HG03066 (cell line): ENCODE results near the gene KIAA1217.

Source experiments
- ATAC-seq: cut with Tn5 transposase; IDR thresholded peaks from one replicate; pipeline ENCODE4 v1.9.1; 2021; ENCODE audit warnings: low read depth; ENCODE audit not compliant: unreplicated experiment

Gene KIAA1217, protein sequence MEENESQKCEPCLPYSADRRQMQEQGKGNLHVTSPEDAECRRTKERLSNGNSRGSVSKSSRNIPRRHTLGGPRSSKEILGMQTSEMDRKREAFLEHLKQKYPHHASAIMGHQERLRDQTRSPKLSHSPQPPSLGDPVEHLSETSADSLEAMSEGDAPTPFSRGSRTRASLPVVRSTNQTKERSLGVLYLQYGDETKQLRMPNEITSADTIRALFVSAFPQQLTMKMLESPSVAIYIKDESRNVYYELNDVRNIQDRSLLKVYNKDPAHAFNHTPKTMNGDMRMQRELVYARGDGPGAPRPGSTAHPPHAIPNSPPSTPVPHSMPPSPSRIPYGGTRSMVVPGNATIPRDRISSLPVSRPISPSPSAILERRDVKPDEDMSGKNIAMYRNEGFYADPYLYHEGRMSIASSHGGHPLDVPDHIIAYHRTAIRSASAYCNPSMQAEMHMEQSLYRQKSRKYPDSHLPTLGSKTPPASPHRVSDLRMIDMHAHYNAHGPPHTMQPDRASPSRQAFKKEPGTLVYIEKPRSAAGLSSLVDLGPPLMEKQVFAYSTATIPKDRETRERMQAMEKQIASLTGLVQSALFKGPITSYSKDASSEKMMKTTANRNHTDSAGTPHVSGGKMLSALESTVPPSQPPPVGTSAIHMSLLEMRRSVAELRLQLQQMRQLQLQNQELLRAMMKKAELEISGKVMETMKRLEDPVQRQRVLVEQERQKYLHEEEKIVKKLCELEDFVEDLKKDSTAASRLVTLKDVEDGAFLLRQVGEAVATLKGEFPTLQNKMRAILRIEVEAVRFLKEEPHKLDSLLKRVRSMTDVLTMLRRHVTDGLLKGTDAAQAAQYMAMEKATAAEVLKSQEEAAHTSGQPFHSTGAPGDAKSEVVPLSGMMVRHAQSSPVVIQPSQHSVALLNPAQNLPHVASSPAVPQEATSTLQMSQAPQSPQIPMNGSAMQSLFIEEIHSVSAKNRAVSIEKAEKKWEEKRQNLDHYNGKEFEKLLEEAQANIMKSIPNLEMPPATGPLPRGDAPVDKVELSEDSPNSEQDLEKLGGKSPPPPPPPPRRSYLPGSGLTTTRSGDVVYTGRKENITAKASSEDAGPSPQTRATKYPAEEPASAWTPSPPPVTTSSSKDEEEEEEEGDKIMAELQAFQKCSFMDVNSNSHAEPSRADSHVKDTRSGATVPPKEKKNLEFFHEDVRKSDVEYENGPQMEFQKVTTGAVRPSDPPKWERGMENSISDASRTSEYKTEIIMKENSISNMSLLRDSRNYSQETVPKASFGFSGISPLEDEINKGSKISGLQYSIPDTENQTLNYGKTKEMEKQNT (N-terminal part only)

DNA sequence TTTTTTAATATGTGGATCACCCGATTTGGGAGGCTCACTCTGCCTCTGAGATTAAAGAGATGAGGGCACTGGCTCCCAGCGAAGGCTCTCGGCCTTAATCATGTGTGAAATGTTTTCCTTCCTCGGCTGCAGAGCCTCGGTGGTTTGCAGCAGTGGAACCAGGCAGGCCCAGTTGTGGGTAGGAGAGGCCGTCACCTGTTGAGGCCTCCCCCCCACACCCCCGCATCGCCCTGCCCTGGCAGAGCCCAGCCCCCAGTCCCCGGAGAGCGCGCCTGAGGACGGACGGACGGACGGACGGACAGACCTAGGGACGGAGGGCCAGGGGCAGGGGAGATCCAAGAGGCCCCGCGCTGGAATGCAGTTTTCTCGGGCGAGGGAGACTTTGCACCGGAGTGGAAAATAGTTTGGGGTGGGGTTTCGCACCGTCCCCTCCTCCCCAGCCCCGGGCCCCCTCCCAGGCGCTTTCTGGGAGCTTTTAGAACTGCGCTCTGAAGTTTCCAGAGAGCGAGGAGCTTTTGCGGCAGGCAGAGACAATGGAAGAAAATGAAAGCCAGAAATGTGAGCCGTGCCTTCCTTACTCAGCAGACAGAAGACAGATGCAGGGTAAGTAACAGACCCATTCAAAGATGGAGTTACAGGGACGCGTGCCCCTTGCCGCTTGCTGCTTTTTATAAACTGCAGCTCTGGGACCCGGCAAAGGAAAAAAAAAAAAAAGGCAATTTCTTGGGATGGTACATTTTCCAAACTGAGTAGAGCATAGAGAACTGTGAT lies at the start of gene KIAA1217:
Gene KIAA1217, plus strand, starts transcription at position 478 of the 771 bp plus-strand sequence. Its CDS starts 56 bp downstream, at position 534.
- ATAC-seq: no peak

DNA sequence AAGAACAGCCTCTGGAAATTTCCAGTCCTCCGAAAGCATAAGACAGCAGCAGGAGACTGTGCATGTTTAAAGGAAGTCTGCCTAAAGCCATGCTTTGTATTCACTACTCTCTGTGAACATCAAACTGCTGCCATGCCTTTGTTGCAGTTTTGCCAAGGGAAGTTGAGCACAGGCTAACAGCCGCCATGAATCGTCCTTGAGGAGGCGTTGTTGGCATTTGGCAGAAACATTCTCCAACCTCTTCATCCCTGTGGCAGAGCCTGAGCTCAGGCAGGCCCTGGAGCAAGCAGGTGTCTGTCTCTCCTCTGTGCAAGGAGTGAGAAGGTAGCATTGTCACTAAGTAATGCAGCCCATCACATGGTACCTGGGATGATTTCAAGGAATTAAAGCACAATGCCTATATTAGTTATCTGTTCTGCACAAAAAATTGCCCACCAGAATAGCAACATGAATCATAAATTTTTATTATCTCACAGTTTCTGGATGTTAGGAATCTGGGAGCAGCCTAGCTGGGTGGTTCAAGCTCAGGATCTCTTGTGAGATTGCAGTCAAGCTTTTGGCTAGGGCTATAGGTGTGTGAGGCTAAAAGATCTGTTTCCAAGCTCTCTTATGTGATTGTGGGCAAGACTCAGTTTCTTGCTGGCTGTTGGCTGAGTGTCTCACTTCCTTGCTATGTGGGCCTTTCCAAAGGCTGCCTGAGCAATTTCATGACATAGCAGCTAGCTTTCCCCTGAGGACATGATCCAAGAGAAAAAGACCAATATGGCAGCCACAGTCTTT lies 46.5 kb upstream of the KIAA1217 start:
- no peak for ATAC-seq

DNA sequence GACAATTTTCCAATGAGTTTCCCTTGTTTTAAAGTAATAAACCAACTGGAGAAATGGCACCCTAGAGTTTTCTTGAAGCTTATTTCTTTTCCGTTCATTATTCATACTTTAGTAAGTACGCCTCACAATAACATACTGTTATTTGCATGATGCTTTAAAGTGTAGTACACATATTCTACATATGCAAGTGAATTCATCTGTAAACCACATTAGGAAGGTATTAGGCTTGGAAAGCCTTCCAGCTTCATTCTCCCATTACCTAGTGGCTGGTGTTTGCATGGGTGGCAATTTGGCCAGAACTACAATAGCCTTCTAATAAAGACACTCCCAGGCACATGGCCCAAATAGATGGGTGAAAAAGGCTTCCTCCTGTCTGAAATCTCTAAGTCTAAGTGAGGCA lies 45.5 kb upstream of the KIAA1217 start:
- ATAC-seq: no peak

DNA sequence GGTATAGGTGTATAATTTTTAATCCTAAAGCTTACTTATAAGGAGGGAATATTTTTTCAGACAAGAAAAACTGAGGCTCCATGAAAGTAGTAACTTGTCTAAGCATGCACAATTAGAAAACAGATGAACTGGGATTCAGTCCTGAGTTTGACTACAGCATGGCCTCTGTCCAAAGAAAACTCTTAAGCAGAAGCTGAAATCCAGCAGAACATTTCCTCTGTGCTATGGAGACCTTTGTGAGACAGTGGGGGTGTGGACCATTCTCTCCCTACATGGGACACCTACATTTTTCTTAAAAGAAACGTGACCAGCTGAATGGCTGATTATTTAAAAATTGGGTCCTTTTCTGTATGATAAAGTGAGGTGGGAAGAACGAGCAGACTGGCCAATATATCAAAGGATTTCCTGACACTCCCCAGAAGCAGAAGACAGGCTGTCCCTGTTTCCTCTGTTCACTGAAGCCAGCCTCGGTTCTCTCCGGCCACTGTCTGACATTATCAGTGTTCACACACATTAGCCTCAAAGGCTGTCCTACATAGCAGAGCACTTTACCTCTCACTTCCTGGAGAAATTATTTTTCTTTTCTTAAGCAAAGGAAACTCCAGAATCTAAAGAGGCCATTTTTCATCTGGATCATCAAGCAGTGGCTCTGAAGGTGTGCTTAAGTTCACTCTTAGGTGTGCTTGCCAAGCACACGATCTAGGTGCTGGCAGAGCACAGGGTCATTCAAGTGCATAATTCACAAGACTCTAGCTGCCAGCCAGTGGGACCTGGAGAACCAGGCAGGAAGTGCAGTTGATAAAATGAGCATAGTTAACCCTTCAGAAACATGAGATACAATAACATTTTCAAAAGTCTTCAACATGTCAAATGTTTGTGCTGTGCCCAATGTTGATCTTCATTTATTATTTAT lies 40.4 kb upstream of the KIAA1217 start:
- no peak for ATAC-seq

DNA sequence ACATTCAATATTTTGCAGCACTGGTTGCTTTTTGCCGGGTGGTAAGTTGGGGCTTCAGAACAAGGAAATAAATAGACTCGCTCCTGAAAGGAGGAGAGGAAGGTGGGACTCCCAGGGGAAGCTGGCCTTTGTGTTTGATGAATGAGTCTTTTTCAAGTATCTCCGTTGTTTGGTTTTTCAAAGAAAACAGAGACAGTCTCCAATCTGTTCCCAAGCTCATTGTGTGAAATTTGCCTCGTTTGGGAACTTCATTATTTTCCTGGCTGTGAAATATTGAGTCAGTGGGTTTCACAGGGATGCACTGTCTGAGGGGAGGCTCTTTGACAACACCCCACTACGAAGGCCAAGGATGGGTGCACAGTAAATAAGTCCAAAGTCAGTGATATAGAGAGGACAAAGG lies 38.7 kb upstream of the KIAA1217 start:
- no peak for ATAC-seq

DNA sequence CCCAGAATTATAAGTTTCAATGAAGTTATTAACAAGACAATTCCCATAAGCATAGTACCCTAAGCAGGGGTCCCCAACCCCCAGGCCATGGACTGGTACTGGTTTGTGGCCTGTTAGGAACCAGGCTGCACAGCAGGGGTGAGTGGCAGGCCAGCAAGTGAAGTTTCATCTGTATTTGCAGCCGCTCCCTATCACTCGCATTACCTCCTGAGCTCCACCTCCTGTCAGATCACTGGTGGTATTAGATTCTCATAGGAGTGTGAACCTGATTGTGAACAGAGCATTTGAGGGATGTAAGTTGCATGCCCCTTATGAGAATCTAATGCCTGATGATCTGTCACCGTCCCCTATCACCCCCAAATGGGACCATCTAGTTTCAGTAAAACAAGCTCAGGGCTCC lies 36.0 kb upstream of the KIAA1217 start:
- no peak for ATAC-seq

DNA sequence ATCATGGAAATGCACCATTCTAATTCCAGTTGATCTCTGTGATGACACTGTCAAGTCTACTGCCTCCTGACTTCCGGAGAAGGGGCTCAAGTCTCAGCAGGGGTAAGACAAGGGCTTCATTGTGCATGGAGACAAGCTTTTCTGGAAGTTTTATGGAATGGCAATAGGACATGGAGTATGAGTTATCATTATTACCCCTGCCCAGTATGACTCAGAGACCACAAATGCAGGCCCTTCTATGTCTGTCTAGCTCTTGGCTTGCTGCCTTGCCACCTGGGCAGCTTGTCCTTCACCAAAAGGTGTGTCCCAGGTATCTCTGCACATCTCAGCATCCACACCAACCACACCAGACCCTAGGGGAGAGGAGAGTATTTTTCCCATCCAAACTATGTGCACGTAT lies 34.9 kb upstream of the KIAA1217 start:
- no peak for ATAC-seq

DNA sequence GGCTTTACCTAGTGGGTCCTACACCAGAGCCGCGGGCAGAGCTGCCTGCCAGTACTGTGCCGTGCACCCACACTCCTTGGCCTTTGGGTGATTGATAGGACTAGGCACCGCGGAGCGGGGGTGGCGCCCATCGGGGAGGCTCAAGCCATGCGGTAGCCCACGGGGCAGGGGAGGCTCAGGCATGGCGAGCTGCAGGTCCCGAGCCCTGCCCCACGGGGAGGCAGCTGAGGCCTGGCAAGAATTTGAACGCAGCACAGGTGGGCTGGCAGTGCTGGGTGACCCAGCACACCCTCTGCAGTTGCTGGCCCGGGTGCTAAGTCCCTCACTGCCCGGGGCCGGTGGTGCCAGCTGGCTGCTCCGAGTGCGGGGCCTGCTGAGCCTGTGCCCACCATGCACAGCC lies 32.3 kb upstream of the KIAA1217 start:
- ATAC-seq: no peak

DNA sequence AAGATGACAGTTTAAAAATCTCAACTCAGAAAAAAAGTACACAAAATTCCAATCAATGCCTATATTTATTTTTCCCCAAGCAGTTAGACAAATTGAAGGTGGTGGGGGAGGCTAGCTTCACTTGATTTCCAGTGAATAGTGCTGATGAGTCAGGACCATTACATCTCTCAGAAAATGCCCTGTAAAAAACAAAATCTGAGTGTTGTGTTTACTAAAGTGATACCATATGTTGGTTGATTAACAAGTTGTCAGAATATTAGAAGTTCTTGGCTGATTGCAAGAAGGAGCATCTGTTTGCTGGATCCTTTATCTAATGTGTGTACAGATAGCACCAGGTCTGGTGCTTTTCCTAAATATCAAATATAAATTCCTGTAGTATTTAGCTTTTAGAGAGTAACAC lies 31.3 kb upstream of the KIAA1217 start:
- ATAC-seq: no peak

DNA sequence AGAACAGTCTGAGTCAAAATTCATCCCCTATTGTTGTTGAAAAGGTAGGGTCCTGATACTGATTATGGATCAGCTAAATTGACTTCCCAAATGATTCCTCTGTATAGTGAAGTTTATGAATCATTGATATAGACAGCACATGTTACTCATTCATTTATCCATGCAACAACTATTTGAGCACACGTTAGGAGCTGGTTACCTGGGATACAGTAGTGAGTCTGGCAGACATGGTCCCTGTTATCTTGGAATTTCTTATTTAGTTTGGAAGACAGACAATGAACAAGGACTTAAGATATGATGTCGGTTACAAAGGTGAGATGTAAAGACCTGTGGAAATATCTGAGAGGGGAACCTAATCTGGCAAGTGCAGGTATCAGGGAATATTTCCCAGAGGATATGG lies 28.0 kb upstream of the KIAA1217 start:
- ATAC-seq: no peak

DNA sequence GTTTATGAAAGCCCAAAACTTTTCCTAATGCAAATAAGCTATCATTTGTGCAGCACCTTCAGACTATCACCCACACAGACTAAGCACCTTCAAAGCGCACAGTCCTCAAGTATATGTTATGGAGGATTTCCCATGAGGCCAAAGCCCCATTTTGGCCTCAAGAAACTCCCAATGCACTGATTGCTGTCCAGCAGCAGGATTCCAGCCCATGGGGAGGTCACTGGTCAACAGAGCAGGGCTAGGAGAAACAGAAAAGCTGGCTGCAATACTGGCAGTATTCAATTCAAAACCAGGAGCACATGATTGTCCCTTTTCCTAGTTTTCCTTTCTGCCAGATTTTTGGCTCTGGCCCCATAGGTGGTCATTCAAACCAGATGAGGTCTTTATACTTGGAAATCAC lies 24.5 kb upstream of the KIAA1217 start:
- no peak for ATAC-seq

DNA sequence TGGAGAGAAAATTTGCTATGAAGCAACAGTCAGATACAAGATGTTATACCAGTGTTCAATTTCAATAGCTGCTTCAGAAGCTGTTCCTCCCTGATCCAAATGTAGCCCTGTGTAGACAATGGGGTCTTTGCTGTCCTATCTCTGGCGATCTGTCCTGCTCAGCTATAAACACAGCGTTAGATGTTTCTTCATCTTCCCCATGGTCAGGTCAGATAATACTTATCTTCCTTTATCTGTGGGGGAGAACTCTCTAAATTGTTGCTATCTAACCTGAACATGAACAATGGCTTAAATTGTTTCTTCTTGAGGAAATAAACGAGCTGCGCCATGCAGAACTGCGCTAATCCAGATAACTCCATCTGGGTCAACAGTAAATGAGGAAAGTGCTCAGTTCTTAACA lies 15.6 kb upstream of the KIAA1217 start:
- no peak for ATAC-seq

DNA sequence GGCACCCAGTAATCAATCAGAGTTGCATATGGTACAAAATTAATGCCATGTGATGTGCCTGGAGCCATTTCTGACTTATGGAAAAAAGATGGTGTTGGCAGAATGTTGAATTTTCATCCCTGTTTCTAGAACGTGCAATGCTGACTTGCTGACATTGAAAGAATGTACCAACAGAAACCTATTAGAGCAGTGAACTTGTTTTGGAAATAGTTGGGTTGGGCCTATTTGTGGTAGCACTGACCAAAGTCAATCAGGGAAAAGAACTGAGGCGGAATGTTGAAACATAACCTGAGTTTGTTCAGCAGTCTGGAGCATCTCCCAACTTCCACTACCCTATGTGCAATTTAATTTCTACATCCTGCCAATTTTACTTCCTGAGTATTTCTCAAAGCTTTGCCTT lies 11.7 kb upstream of the KIAA1217 start:
- no peak for ATAC-seq

DNA sequence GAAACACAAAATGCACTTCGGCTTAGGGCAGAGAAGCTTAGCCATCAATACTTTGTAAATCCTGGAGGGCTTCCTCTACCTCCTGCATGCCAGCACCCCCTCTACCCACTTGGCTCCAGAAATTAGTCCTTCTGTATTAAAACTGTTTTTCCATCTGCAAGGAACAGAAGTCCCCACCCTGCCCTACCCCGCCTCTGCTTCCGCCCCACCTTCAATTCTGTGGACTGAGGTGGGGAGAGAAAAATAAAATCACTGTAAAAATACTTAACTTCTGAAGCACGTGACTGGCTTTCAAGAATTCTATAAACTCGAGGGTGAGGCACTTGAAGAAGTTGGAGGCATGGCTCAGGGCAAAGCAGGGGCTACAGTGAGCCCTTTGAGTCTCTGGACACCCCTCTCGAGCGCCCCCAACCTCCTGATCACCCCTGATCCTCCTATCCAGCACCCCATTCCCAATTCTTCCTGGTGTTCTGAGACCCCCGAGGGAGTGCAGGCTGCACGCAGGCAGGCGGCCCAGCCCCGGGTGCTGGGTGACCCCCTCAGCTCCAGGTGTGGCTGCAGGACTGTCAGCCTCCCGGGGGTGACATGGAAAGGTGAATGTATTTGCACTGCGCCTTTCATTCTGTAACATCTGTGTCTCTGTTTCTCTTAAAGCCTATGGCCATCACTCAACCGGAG lies 7.3 kb upstream of the KIAA1217 start:
- ATAC-seq: no peak

DNA sequence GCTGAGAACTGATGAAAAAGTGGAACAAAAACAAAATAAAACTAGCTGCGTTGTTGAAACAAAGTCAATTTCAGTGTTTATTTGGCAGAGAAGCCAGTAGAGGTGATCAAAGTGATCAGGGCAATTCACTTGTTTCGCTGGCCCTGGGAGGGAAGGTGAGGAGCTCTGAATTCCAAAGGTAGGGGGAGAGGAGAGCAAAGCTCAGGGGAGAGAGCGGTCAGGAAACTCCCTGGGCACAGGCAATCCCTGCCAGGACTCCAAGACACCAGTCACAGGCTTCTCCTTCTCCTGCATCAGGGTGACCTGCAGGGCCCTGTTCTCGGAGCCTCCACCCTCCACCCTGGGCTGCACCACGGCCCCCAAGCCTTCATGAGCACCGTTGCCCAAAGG lies 6.8 kb upstream of the KIAA1217 start:
- no peak for ATAC-seq

DNA sequence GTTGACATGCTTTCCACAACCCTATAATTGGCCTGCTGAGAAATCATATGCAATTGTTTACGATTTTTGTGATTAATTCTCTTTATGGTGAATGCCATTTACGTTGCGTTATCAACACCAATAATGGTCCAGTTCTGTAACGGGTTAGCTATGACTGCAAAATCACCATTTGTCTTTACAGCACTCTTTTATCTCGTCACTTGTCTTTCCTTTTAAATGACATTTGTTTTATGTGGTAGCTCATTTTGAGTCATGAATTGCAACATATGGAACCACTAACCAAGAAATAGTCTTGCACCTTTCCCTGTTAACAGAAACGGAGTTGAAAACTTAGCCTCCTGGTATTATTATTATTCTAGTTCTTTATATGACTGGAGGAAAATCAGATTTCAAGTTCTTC lies 3.1 kb upstream of the KIAA1217 start:
- ATAC-seq: no peak

DNA sequence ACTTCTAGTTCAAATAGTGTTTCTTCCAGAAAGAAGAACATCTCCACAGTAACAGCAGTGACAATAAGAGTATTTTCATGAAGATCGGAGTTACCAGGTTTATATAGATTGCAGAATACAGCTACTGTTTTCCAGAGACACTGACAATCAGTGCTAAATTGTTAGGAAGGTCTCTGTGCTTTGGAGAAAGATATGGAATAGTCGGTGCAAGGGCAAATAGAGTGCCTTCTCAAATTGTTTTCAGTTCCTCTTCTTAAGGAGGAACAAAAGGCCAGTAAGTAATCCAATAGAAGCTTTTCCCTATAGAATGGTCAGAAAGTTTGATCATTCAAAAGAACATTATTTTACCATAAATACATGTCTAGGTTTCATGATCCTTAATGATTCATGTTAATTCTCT lies 2.6 kb upstream of the KIAA1217 start:
- no peak for ATAC-seq

DNA sequence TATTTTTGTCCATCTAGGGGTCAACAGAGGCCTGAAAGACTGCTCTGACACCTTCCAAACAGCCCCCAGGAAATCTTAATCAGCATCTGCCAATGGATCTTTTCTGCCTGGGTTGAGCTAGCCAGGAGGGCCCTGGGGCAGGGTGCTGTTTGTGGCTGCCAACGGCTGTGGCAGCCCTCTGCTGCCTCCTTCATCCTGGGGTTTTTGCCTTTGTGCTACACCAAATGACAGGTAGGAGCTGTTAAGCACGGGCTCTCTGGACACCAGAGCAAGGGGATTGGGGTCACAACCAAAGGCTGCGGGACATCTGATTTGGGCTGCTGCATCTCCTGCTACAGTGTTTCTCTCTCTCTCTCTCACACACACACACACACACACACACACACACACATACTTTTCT lies 2.0 kb upstream of the KIAA1217 start:
- no peak for ATAC-seq
